ENCODE data around the gene BTBD10.

DNA sequence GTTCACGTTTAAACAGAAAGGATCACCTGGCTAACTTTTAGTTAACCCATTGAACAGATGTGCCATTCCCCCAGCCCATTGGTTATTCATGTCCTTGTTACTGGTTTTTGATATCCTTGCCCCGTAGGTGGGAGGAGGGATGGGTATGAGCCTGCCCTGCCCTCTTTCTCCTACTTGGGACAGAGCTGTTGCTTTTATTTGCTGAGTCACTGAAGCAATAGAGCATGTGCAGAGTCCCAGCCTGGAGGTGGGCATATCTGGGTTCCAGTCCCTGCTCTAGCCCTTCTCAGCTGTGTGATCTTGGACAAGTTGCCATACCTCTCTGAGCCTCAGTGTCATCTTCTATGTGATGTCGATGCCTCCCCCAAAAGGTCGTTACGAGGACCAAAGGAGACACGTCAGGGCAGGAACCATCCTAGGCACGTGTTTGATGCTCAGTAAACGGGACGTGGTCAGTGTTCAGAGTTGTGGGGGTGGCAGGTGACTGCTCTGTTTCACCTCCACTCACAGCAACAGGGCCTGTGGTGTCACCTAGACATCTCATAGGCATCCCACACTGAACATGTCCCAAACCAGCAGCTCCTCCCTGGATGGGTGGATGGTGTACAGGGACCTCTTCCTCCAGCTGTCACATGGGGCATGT is 124.5 kb downstream of the BTBD10 start:
- no peak for TF ChIP-seq CTCF (IDR thresholded peaks at IDR 0.05)
- TF ChIP-seq POLR2A (IDR thresholded peaks at IDR 0.05): no peak
- TF ChIP-seq POLR2AphosphoS5 (IDR thresholded peaks at IDR 0.05): no peak
- no peak for TF ChIP-seq EP300 (IDR thresholded peaks at IDR 0.05)

All from suprapubic skin (tissue), 4 donors.